K562 (cell line): Measurements from ENCODE around the gene PSMB11. TPM values are rescaled to one million over a fixed set of nuclear protein-coding genes. Genes with fewer than 3 reads are reported as not detected.

Experiments used
- HMGN3 ChIP-seq: IDR thresholded peaks from 2 replicates; pipeline ENCODE4 v1.6.1; 2011; ENCODE audit warnings: borderline replicate concordance, low read depth, mild to moderate bottlenecking, mixed read lengths, low read length; ENCODE audit not compliant: insufficient read length; ENCODE audit errors: extremely low read depth
- LCOR ChIP-seq: sonication (generic); formaldehyde crosslinking; IDR thresholded peaks from 2 replicates; pipeline ENCODE4 v1.8.0; 2022; ENCODE audit warnings: mild to moderate bottlenecking, missing genetic modification reagents
- MAFG ChIP-seq: fragments of 450-650 bp; conservative IDR thresholded peaks from 2 replicates; pipeline ENCODE4 v1.6.1; 2016; ENCODE audit warnings: missing genetic modification characterization, missing compliant biosample characterization
- MAX ChIP-seq: sonication (generic); formaldehyde crosslinking; IDR thresholded peaks from 2 replicates; pipeline ENCODE4 v1.9.0; 2022; ENCODE audit warnings: mild to moderate bottlenecking, missing genetic modification reagents
- NFATC3 ChIP-seq: fragments of 450-650 bp; IDR thresholded peaks from 2 replicates; pipeline ENCODE4 v1.6.1; 2017; ENCODE audit warnings: mild to moderate bottlenecking
- NFE2 ChIP-seq: IDR thresholded peaks from 2 replicates; pipeline ENCODE4 v1.6.1; 2014; ENCODE audit warnings: antibody characterized with exemption, low read depth
- NR2F6 ChIP-seq: fragments of 450-650 bp; formaldehyde crosslinking; IDR thresholded peaks from 2 replicates; pipeline ENCODE4 v1.4.0; 2020; ENCODE audit warnings: mild to moderate bottlenecking
- RAD21 ChIP-seq, 2 experiments: fragments of 250-450 bp in 1 of 2; fragments of 450-650 bp in 1 of 2; sonication (Bioruptor Pico) in 1 of 2; formaldehyde crosslinking in 1 of 2; IDR thresholded peaks in 1 of 2; conservative IDR thresholded peaks in 1 of 2; 2 replicates each; pipeline versions ENCODE4 v1.4.0 to v1.8.0; 2020 to 2022; ENCODE audit warnings: mild to moderate bottlenecking in 2 of 2, moderate library complexity in 1 of 2
- RBM22 ChIP-seq: fragments of 200-400 bp; formaldehyde crosslinking; IDR thresholded peaks from 2 replicates; pipeline ENCODE4 v1.6.1; 2018; ENCODE audit warnings: low read length, low read depth; ENCODE audit not compliant: poor library complexity, severe bottlenecking
- SMAD2 ChIP-seq: fragments of 150-350 bp; IDR thresholded peaks from 2 replicates; pipeline ENCODE4 v1.6.1; 2014; ENCODE audit warnings: low read depth, mild to moderate bottlenecking, low read length
- SRF ChIP-seq, 2 experiments: fragments of 250-450, 450-650 bp in 1 of 2; sonication (Bioruptor Pico) in 1 of 2; sonication (generic) in 1 of 2; formaldehyde crosslinking; IDR thresholded peaks; 2 replicates each; pipeline versions ENCODE4 v1.5.0 to v1.5.1; 2020 to 2022; ENCODE audit warnings: mild to moderate bottlenecking in 1 of 2, missing genetic modification reagents in 1 of 2
- TEAD1 ChIP-seq, 2 experiments: fragments of 450-650 bp in 1 of 2; sonication (generic) in 1 of 2; formaldehyde crosslinking; IDR thresholded peaks; 2 replicates each; pipeline versions ENCODE4 v1.4.0 to v1.8.0; 2020 to 2022; ENCODE audit warnings: mild to moderate bottlenecking in 2 of 2, missing genetic modification reagents in 1 of 2
- TEAD4 ChIP-seq, 2 experiments: sonication (generic) in 1 of 2; formaldehyde crosslinking in 1 of 2; IDR thresholded peaks; 2 replicates each; pipeline versions ENCODE4 v1.6.1 to v1.8.0; 2012 to 2022; ENCODE audit warnings: borderline replicate concordance in 1 of 2, inconsistent platforms in 1 of 2, low read length in 1 of 2, mild to moderate bottlenecking in 1 of 2, missing genetic modification reagents in 1 of 2
- YBX1 ChIP-seq: fragments of 450-650 bp; IDR thresholded peaks from 2 replicates; pipeline ENCODE4 v1.7.1; 2016; ENCODE audit warnings: mild to moderate bottlenecking
- ZBTB26 ChIP-seq: fragments of 450-650 bp; formaldehyde crosslinking; IDR thresholded peaks from 2 replicates; pipeline ENCODE4 v1.4.0; 2022; ENCODE audit warnings: missing genetic modification characterization
- ZNF232 ChIP-seq: sonication (generic); formaldehyde crosslinking; IDR thresholded peaks from 2 replicates; pipeline ENCODE4 v1.8.0; 2022; ENCODE audit warnings: mild to moderate bottlenecking, missing genetic modification reagents
- ZNF407 ChIP-seq: fragments of 450-650 bp; IDR thresholded peaks from 2 replicates; pipeline ENCODE4 v1.6.1; 2016; ENCODE audit warnings: low read depth
- polyA plus RNA-seq, 8 experiments: library from polyadenylated mRNA; depleted of rRNA in 4 of 8; stranded (reverse) in 5 of 8; unstranded in 3 of 8; fragments of >200 nt; fragmentation: Nextera tagmentation in 2 of 8; fragmentation: Illumina TruSeq in 1 of 8; extraction: Ambion mirVana in 2 of 8; extraction: Trizol in 1 of 8; gene quantifications; 2 replicates each; pipeline versions ENCODE4 v1.2.1 to v1.2.3, GENCODE V29; 2011 to 2014; ENCODE audit warnings: inconsistent platforms in 1 of 8, missing spikeins in 1 of 8
- total RNA-seq, 7 experiments: library from RNA; depleted of rRNA in 6 of 7; stranded (reverse); fragments of >200 nt in 6 of 7; fragmentation: Illumina TruSeq in 2 of 7; extraction: Trizol in 2 of 7; gene quantifications; 2 replicates each; pipeline versions ENCODE4 v1.2.1 to v1.2.3, GENCODE V29; 2011 to 2021; ENCODE audit warnings: low replicate concordance in 1 of 7

The PSMB11 gene
- total and polyA plus RNA-seq, 9 of the 15 experiments (the other 6 are each of a cell fraction or from before 2014, with no cell fraction given), result not detected

- TF ChIP-seq TEAD1 (CRISPR knock-in tag; IDR thresholded peaks at IDR 0.05), result peak in 1 of 2 experiments; percentile 32; a peak in 1 of 4 replicates
- peak; percentile 39; the same call in 1 of the 2 replicates for TF ChIP-seq MAX (CRISPR knock-in tag)
- TF ChIP-seq LCOR (CRISPR knock-in tag), result peak; percentile 74; the same call in 1 of the 2 replicates
- peak; percentile 85 to 89 for TF ChIP-seq RAD21 (CRISPR knock-in tag; conservative IDR thresholded peaks at IDR 0.05 in 1 of 2, IDR thresholded peaks at IDR 0.05 in 1 of 2)
- TF ChIP-seq YBX1, result no peak
- TF ChIP-seq SRF (CRISPR knock-in tag; IDR thresholded peaks at IDR 0.05), result 0 out of 4 replicates have a peak, but pooled peaks of 1 of the 2 experiments have one; percentile 31
- TF ChIP-seq NFE2, result no peak
- peak; percentile 92 for TF ChIP-seq RBM22
- TF ChIP-seq HMGN3, result peak; percentile 69
- no peak for TF ChIP-seq ZNF407
- TF ChIP-seq TEAD4 (IDR thresholded peaks at IDR 0.05; ENCODE audit: low read length), result peak; percentile 33; the same call in 1 of the 2 replicates
- no peak for TF ChIP-seq TEAD4 (CRISPR knock-in tag; IDR thresholded peaks at IDR 0.05; ENCODE audit: borderline replicate concordance)
- TF ChIP-seq ZBTB26 (CRISPR knock-in tag), result 0 out of 2 replicates have a peak, but pooled peaks have one; percentile 10
- TF ChIP-seq SMAD2, result no peak
- no peak for TF ChIP-seq MAFG (tag)
- TF ChIP-seq ZNF232, result no peak
- TF ChIP-seq NR2F6, result 0 out of 2 replicates have a peak, but pooled peaks have one; percentile 36
- TF ChIP-seq NFATC3, result no peak
These were observed 16.0 kb downstream of the PSMB11 start (continued) for GRCh38 chr14:23057757-23058653.
